Ramos (cell line): ENCODE results near the gene C4BPA.

ENCODE experiments used
- in situ Hi-C: fragments of 300-500 bp; cut with MboI; formaldehyde crosslinking; loops from one replicate; pipeline ENCODE4 v1.14.3; 2022; ENCODE audit warnings: low sequenced_read_pairs; ENCODE audit not compliant: unreplicated experiment

Gene C4BPA

GRCh38 chr1:207103892-207104373 is at the start of gene C4BPA:
C4BPA (plus strand) TSS chr1:207104233; CDS start chr1:207113026, 8,793 bp downstream.
- in situ Hi-C loops, result no loop called here

- in situ Hi-C loops, result no loop called here
These were observed 49.5 kb upstream of the C4BPA start for GRCh38 chr1:207054491-207054890.

- in situ Hi-C loops, result no loop called here
These were observed 48.5 kb upstream of the C4BPA start for GRCh38 chr1:207055386-207056001.

GRCh38 chr1:207056673-207057072 is 47.4 kb upstream of the C4BPA start:
- in situ Hi-C loops, result no loop called here

- in situ Hi-C loops, result no loop called here
These were observed 45.8 kb upstream of the C4BPA start for GRCh38 chr1:207058252-207058651.

GRCh38 chr1:207058878-207059867 is 44.9 kb upstream of the C4BPA start:
- in situ Hi-C loops, result no loop called here

GRCh38 chr1:207059881-207060280 is 44.2 kb upstream of the C4BPA start:
- in situ Hi-C loops, result no loop called here

- in situ Hi-C loops, result no loop called here
These were observed 43.4 kb upstream of the C4BPA start for GRCh38 chr1:207060596-207060995.

- in situ Hi-C loops, result no loop called here
These were observed 42.0 kb upstream of the C4BPA start for GRCh38 chr1:207062058-207062457.

GRCh38 chr1:207063014-207063413 is 41.0 kb upstream of the C4BPA start:
- in situ Hi-C loops, result no loop called here

GRCh38 chr1:207064561-207064960 is 39.5 kb upstream of the C4BPA start:
- in situ Hi-C loops, result no loop called here

- in situ Hi-C loops, result no loop called here
These were observed 36.8 kb upstream of the C4BPA start for GRCh38 chr1:207067185-207067584.

- in situ Hi-C loops, result no loop called here
These were observed 36.4 kb upstream of the C4BPA start for GRCh38 chr1:207067665-207068064.

- in situ Hi-C loops, result no loop called here
These were observed 35.0 kb upstream of the C4BPA start for GRCh38 chr1:207069061-207069460.

GRCh38 chr1:207069858-207070506 is 34.1 kb upstream of the C4BPA start:
- in situ Hi-C loops, result no loop called here

GRCh38 chr1:207070811-207071210 is 33.2 kb upstream of the C4BPA start:
- in situ Hi-C loops, result no loop called here

- in situ Hi-C loops, result no loop called here
These were observed 32.6 kb upstream of the C4BPA start for GRCh38 chr1:207071426-207071825.

- in situ Hi-C loops, result no loop called here
These were observed 31.8 kb upstream of the C4BPA start for GRCh38 chr1:207072233-207072632.

- in situ Hi-C loops, result no loop called here
These were observed 29.9 kb upstream of the C4BPA start for GRCh38 chr1:207073906-207074820.
